Measurements from ENCODE around the gene OTOF.

Gene OTOF

DNA sequence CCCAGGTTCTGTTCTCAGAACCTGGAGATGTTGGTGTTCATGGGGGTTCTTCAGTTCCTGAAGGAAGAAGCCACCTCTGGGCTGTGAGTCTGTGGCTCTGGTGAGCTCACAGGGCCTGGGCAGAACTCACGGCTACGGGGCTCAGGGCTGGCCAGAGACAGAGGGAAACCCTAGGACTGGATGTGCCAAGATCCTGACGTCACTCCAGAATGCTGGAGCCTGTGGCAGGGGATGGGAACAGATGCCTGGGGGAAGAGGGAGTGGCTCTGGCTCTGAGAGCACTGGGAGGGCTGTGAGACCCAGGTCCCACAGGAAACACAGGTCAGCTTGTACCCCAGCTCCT, at the start of gene OTOF:
Gene OTOF, minus strand, starts transcription at position 214 of the 343 bp plus-strand sequence.
- no peak for DNase-seq

DNA sequence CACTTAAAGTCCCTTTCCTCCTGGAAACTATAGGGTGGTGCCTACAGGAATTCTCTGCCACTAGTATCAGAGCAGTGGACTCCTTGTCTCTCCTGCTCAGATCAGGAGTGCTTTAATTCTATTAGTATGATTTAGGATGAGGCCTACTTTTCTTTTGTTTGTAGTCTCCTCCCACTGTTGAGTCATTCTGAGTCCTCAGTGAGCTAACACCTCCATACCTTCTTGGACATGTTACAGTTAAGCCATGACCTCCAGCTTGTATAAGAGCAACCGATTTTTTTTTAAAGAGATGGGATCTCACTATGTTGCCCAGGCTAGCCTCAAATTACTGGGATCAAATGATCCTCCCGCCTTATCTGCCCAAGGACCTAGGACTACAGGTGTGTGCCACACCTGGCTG, 48.7 kb upstream of the OTOF start:
- no peak for DNase-seq

DNA sequence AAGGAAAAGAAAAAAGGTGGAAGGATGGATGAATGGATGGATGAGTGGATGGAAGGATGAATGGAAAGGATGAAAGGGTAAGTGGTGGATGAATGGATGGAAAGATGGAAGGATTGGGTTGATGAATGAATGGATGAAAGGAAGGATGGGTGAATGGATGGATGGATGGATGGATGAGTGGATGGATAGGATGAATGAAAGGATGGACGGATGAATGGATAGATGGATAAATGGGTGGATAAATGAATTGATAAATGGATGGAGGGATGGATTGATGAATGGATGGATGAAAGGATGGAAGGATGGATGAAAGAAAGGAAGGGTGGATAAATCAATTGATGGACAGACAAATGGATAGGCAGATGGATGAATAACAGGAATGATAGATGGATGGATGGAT, 48.2 kb upstream of the OTOF start:
- DNase-seq, result no peak

DNA sequence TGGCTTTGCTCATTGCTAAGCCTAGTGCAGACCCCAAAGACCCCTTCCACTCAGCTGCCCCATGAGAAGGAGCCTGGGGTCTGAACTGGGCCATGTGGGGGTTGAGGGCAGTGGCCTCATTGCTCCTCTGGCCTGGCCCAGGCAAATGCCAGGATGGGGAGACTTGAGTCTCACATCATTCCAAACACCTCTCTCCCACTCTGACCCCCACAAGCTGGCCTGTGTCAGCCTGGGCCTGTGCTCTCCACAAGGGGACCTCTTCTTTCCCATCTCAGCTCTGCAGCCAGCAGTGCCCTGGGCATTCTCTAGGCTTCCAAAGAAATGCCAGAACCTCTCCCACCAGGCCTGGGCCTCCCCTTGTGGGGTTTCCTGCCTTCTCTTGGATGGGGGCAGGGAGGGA, 45.8 kb upstream of the OTOF start:
- DNase-seq, result no peak

DNA sequence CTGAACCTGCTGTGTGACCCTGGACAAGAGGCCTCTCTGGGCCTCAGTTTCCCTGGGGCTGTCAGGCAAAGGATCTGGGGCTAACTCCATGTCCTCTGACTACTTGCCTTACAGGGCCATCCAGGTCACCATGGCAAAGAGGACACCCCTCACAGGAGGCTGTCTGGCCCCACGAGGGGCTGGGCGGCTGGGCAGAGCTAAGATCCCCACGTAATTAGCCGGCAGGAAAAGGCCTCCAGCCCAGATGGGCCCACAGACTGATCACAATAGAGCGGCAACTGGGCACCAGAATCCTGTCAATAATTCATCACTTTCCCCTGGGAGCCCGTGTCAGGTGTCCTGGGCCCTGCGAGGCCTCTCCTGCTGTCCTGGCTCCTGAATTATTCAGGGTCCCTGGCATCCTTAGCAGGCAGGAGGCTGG, 44.8 kb upstream of the OTOF start:
- no peak for DNase-seq

DNA sequence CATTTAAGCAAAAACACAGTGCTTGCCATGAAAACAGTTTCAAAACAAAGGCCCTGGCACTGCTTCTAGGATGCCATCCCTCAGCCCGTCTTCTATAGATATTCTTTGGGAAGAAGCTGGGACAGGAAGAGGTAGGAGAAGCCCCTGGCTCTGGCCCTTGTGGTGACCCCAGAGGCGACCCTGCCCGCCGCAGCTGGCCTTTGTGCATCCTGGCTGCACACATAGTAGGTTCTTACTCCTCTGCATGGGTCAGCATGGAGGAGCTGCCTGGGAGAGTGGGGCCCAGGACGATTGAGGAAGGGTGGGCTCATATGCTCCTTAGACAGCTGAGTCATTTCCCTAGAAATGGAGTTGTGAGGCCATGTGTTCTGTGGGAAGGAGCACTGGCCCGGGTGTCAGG, 44.4 kb upstream of the OTOF start:
- no peak for DNase-seq

DNA sequence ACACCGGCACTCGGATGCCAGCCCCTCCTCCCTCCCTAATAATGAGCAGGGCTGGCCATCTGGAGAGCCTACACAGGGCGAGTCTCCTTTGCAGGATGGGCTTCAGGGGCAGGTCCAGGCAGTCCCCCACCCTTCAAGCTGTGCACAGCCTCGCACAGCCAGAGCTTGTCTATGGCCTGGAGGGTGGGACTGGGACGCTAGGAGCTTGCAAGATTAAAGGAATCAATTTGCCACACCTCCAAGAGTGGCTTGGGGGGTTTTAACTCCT, 43.9 kb upstream of the OTOF start:
- peak; percentile 70 for DNase-seq

DNA sequence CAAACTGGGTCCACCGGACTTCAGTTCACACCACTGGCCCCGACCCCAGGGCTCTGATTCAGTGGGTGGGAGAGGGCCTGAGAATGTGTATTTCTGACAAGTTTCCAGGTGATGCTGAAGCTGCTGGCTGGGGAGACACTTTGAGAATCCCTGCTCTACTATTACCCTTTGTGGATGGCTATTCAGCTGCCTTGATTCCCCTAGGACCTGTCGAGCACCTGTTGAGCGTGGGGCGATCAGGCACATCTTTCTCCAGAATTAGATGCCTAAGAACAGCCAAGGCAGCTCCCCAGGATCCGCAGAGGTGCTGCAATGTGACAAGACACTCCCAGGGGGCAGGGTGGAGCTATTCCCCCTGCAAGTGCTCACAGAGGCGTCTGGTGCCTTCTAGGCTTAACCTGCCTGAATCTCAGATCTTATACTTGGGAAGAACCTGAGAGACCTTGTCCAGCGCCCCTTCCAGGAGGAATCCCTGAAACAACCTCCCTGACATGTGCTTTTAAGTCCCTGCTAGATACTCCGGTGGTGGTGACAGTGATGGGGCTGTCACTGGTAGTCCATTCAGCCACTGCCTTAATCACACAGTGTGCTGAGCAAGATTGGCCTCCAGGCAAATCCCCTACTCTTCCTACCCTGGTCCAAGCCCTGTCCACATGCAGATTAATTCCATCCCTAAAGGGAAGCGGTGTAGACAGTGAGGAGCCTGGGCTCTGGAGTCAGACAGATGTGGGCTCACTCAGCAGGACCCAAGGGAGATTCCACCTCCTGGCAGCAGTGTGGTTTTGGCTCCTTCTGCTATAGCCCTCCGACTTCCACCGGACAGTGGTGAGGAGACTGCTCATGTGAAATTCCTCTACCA, 43.4 kb upstream of the OTOF start:
- peak; percentile 28 for DNase-seq

DNA sequence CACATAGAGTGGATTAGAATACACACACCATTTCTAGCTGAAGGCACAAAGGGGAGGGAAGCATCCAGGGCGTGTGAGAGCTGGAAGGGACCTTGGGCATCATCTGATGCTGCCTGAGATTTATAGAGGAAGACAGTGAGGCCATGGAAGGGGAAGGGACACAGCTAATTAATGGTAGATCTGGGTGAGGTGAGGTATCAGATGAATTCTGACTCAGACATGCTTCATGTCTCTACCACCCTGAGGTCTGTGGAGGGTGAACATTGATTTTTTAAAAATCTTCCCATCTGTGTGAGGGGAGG, 42.2 kb upstream of the OTOF start:
- DNase-seq, result no peak

DNA sequence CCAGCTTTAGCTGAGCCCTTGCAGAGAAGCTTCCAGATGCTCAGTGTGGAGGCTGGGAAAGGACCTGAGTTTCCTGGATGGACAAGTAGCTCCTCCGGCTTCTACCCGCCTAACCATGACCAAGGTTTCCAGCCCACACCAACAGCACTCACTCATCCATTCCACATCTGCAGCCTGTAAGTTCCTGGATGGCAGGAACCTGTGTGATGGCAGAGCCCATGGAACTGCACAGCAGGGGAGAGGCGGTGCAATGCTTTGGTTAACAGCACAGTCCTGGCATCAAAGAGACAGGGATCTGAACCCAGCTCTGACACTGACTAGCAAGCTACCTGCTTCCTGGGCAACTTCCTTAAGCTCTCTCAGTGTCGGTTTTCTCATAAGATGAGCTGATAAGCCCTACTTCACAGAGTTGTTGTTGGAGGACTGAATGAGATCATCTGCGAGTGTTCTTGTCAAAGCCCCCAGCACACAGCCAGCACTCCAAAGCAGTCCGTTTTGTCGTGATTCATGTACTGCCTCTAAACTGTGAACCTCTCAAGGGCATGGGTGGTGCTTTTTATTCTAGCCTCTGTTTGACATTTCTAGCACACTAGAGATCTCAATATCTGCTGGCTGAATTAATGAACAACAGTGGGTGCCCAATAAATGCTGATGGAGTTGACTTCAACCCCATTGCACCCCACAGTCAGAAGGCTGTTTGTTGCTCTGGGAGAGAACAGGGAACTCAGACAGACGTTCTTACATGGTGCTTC, 41.6 kb upstream of the OTOF start:
- DNase-seq, result no peak

DNA sequence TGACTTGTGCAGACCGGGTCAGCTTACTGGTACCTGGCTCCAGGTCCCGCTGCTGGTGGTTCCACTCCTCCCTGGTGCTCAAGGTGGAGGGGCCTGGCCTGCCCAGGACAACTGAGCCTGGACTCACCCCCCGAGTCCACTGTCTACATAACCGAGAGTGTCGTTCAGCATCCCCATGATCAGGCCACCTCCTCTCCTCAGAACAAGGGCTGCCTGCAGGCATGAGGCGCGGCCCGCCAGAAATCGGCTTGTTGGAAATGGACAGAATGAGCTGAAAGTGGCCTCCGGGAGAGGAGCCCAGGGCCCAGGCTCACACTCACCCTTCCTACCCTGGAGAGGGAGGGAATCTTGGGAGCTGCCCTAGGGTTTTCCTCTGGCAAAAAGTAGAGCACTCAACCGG, 38.9 kb upstream of the OTOF start:
- DNase-seq, result no peak

DNA sequence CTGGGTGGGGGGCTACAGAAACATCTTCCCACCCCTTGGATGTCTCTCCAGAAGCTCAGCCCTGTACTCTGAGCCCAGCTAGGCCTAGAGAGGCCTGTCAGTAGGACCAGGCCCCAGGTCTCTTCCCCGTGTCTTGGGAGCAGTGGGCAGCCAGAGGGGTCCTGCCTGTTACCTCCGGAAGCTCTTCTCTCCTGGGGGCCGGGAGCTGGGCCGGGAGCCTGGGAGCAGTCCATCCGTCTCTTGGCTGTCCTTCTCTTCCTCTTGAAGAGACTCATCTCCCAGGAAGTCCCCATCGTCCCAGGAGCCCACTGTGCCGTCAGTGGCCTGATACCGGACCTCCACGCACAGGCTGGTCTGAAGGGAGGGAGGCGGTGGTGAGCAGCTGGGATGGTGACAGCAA, 38.3 kb upstream of the OTOF start:
- DNase-seq, result no peak

DNA sequence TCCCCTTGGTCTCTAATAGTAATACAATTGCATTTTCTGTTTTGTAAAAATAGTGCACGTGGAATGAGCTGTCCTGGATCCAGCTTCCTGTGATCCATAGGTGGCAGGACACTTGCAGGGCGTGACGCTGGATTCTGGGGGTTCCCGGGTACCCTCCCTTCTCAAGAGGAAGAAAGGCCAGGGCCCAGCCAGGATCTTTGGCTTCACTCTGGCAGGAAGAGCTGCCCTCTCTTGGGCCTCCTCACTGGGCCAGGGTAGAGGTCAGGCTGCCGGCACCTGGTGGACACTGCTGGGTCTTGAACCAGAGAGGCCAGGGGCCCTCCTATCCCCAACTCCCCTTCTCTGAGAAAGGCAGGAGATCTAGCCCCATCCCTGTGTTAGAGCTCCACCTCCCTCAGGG, 37.8 kb upstream of the OTOF start:
- no peak for DNase-seq

DNA sequence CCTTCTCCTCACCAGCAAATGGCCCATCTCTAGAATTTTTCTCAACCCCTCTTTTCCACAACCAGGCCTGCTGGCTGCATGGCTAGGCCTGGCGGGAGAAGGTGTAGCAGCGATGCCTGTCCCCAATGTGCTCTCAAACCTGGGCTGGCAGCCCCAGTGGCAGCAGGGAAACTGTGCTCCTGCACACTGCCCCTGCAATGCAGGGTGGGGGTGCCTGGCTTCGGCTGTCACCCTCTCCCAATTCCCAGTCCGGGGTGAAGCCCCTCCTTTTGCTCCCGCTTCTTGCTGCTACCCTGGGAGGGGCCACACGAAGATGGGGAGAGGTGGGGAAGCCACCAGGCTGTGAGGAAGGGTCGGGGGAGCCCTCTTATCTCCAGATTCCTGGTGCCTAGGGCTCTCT, 36.1 kb upstream of the OTOF start:
- no peak for DNase-seq

DNA sequence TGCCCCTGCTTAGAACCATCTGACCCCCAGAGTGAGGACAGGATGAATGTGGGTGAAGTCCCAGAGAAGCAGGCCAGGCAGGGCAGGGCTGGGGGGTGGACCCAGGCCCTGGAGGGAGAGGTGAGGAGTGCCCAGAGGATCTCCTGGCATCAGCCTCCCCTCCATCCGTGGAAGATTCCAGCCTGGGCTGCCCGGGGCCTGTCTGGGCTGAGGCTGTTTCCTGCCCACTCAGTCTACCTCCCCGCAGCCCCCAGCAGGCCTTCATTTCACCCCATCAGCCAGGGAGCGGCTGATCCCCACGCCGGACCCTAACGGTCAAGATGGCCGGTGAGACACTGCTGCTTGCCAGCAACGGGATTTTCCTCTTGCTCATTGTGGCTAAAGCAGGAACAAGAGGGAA, 35.3 kb upstream of the OTOF start:
- no peak for DNase-seq

DNA sequence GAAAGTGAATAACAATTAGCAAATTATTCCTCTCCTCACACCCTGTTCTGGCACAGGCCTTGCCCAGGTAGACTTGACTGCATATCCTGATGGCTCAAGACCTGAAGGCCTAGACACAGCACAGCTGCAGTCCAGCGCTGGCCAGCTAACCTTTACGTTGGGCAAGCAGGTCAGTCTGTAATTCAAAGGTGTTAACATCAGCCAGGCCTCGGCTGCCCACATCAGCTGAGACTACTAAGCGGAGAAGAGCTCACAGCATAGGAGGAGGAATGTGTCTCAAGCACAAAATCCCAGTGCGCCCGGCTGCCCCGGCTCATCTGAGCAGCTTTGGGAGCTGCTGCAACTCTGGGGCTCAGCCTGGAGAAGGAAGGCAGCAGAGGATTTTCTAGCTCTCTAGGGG, 33.5 kb upstream of the OTOF start:
- no peak for DNase-seq

DNA sequence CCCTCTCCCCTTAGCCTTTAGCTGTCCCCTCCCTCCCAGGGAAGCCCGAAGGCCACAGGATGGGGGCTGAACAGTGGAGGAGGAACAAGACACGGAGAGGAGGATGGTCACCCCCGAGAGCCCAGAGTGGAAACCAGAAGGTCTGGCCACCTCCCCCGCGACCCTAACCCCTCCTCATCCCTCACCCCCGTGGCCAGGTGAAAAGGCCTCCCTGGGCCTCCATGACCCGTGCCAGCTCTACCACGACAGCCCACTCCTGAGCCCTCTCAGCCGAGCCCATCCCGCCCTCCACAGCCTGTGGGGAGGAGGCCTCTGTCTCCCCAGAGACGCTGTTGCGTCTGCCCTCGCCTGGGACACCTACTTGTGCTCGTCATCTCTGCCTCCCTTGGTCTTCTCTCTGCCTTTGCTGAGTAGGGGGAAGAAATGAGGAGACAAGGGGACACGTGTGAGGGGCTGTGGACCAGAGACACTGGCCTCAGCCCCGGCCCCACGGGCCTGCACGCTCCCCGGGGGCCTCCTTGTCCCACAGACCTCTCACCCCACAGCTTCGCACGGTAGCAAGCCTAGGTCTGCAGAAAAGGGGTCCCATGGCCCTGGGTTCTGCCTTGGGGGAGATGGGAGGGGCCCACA, 32.5 kb upstream of the OTOF start:
- no peak for DNase-seq

DNA sequence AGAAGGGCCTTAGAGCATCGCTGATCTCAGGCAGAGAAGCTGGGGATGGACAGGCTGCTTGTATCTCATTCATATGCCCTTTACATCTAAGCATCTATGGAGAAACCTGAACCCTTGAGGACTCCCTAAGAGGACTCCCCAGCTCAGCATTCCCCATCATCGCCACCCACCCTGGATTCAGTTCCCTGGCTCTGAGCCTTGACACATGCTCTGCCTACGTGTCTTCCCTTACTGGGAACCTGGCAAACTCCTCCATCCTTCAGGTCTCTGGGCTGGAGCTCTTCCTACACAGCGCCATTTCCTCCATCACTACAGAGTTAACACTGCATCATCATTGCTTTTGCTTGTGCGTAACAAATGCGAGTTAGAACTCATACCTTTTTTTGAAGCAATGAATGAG, 31.2 kb upstream of the OTOF start:
- DNase-seq, result no peak

DNA sequence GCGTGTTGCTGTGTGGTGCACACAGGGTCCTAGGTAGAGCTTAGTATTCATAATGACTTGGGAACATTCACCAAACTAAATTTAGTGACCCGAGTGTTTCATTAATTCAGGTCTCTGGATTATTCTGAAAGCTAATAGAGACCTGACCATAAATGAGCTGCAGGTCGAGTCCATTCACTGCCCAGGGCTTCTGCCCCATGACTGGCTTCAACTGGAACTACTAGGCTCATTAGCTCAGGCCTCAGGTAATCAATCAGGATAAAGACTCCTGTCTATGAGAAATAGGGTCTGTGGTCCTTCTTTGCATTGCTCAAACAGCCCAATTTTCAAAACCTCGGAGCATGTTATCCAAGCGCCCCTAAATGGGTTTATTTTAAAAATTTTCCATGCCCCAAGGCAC, 30.0 kb upstream of the OTOF start:
- no peak for DNase-seq

DNA sequence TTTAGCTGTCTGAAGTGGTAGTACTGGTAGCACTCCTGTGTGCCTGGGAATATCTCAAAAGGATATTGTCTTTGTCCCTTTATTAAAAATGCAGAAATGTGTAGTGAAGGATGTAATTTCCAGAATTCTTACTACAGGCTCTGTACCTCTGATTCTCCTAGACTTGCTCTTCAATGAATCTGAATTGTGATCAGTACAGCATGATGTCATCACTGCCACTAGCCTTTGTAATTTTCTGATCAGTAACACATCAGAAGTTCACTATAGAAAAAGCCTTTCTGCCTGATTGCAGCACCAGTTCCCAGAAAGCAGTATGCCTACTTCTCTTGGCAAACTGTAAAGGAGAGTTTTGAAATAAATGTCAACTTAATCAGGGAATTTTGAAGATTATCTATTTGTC, 29.2 kb upstream of the OTOF start:
- DNase-seq, result no peak

DNA sequence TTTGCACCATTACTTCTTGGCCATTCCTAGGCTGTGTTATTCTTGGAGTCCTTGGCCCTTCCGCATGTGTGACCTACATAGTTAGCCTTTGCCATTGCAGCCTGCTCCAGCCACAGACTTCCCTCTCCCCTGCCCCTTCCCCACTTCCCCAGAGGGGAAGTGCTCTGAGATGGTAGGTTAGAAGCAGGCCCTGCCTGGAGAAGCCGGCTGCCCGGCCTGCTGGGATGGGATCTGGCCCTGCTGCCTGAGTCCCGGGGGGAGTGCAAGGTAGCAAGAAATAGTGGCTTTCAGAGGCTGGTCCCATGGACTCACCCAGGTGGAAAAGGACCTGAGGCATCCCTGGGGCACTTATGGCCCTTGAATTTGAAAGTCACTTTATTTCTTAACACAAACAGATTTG, 28.4 kb upstream of the OTOF start:
- no peak for DNase-seq

DNA sequence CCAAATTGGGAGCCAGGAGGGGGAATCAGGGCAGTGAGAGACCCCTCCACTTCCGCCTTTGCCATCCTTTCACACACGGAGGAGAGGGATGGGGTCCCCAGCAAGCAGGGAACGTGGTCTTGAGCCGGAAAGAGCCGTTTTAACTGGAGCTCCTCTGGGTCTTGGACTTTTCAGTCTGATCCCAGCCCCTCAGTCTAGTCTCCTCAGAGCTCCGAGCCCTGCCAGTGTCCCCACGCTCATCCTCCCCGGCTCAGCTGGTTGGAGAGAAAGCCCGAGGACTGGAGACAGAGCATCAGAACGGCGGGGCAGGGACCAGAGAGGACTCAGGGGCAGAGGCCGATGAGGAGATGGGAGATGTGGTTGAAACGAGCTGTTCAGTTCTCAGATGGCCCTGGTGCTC, 26.1 kb upstream of the OTOF start:
- DNase-seq, result no peak

DNA sequence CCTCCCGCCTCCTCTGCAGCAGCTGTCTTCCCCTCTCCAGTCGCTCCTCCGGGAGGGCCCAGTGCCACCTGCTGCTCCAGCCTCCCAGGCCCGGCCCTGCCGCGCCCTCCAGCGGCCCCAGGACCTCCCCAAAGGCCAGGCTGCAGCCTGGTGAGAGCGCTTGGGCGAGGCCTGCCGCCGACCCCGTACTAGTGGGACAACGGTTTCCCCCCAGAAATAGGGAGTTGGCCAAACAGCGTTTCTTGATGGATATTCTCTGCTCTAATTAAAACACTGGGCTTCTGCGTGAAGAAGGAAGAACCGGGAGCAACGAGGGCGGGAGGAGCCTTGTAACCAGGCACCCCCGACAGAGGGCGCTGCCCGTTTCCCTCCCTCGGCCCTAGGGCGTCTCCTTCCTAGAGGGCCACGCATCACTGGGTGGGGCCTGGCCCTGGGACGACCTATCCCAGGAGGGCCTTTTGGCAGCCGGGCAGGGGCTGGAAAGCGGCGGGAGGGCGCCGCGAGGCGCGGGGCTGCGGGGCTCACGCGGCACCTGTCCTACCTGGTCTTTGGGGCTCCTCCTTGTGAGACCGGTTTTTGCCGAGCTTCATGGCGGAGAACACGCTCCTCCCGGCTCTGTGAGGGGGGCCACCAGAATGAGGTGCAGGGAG, 25.4 kb upstream of the OTOF start:
- peak; percentile 75 for DNase-seq

DNA sequence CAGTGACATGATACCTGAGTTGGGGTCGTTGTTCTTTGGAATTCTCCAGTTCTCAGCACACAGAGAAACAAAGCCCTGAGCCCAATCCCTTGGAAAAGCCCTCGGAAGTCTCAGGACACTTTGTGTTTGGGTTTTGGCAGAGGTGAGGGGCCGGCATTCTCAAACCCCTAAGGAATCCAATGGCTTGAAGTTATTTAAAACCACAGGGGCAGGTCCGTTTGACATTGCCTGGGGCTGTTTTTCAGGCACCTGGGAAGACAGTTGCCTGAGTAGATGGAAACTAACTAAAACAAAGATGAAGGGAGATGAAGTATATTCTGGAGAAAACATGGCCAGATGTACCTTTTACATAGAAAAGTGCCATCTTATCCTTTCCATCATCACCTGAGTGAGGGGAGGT, 22.5 kb upstream of the OTOF start:
- DNase-seq, result no peak
